Measurements from ENCODE around the gene ATP9B. TPM values are rescaled to one million over a fixed set of nuclear protein-coding genes. Genes with fewer than 3 reads are reported as not detected.

Gene ATP9B
- total RNA-seq, 1 experiment from 2014 or later: 17.9 TPM

GRCh38 chr18:79321625-79322405 lies 252.6 kb downstream of the ATP9B start:
- Histone ChIP-seq H3K27ac (ENCODE audit: low read depth, low read length, poor library complexity, severe bottlenecking) (no peak overlapping the region), H3K9me3 (ENCODE audit: low read depth, low read length, poor library complexity, severe bottlenecking) (no peaks in the 10 kb centered on the region), H3K27me3 (replicated peaks; ENCODE audit: insufficient read depth, low read depth, low read length, poor library complexity) (no peaks in the 10 kb centered on the region), H3K4me1 (ENCODE audit: insufficient read depth, low read length, poor library complexity, severe bottlenecking) (no peaks in the 10 kb centered on the region), H3K4me3 (ENCODE audit: low read depth, low read length, poor library complexity, severe bottlenecking) (no peak overlapping the region), H3K36me3 (ENCODE audit: insufficient read depth, low read length, poor library complexity, severe bottlenecking) (no peaks in the 10 kb centered on the region)
- CTCF ChIA-PET: no interaction called here
- no TSS peak for BruUV-seq (replicated peaks)
- POLR2A ChIA-PET (ENCODE audit: low non-redundant PET): no interaction called here
- intact Hi-C loops (cut with micrococcal nuclease; ENCODE audit: unreplicated experiment): no loop called here
- TF ChIP-seq, protein P1, sequence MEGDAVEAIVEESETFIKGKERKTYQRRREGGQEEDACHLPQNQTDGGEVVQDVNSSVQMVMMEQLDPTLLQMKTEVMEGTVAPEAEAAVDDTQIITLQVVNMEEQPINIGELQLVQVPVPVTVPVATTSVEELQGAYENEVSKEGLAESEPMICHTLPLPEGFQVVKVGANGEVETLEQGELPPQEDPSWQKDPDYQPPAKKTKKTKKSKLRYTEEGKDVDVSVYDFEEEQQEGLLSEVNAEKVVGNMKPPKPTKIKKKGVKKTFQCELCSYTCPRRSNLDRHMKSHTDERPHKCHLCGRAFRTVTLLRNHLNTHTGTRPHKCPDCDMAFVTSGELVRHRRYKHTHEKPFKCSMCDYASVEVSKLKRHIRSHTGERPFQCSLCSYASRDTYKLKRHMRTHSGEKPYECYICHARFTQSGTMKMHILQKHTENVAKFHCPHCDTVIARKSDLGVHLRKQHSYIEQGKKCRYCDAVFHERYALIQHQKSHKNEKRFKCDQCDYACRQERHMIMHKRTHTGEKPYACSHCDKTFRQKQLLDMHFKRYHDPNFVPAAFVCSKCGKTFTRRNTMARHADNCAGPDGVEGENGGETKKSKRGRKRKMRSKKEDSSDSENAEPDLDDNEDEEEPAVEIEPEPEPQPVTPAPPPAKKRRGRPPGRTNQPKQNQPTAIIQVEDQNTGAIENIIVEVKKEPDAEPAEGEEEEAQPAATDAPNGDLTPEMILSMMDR (conservative IDR thresholded peaks at IDR 0.05; ENCODE audit: low read depth, low read length): no peak
- no peak for TF ChIP-seq EZH2 (IDR thresholded peaks at IDR 0.05; ENCODE audit: borderline replicate concordance, low read depth, low read length, poor library complexity, severe bottlenecking)
- DNase-seq (ENCODE audit: low spot score): no peak

DNA sequence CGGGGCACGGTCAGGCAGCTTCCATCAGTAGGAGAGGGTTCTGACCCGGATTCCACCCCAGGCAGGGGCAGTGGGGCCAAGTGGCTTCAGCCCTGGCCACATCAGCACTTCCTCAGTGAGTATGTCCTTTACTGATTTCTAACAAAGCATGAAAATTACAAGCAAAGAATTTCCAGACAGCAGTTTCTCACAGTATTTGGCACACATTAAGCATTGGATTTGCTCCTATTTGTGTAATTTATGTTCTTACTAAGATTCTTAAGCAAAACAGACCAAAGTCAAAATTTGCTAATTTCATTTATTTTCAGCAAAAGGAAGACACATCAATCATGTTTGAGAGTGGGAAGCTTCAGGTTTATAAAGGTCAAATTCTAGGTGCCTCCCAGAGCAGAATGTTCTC lies 253.2 kb downstream of the ATP9B start:
- no TSS peak for BruUV-seq (replicated peaks)
- CTCF ChIA-PET: no interaction called here

DNA sequence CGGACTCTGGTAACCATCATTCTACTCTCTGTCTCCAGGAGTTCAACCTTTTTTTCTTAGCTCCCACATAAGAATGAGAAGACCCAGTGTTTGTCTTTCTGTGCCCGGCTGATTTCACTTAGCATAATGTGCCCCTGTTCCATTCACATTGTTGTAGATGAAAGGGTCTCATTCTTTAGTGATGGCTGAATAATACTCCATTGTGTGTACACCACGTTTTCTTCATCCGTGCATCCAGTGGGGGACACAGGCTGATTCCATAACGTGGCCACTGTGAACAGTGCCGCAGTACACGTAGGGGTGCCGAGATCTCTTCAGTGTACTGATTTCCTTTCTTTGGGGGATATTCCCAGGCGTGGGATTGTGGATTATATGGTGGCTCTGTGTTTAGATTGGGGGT lies 254.3 kb downstream of the ATP9B start:
- Histone ChIP-seq H3K4me1 (ENCODE audit: insufficient read depth, low read length, poor library complexity, severe bottlenecking) (no peaks in the 10 kb centered on the region), H3K9me3 (ENCODE audit: low read depth, low read length, poor library complexity, severe bottlenecking) (no peaks in the 10 kb centered on the region), H3K27me3 (replicated peaks; ENCODE audit: insufficient read depth, low read depth, low read length, poor library complexity) (no peaks in the 10 kb centered on the region), H3K27ac (ENCODE audit: low read depth, low read length, poor library complexity, severe bottlenecking) (no peak overlapping the region), H3K4me3 (ENCODE audit: low read depth, low read length, poor library complexity, severe bottlenecking) (no peak overlapping the region), H3K36me3 (ENCODE audit: insufficient read depth, low read length, poor library complexity, severe bottlenecking) (no peaks in the 10 kb centered on the region)
- no TSS peak for BruUV-seq (replicated peaks)
- POLR2A ChIA-PET (ENCODE audit: low non-redundant PET): no interaction called here
- TF ChIP-seq, protein P1 (conservative IDR thresholded peaks at IDR 0.05; ENCODE audit: low read depth, low read length): no peak
- TF ChIP-seq EZH2 (IDR thresholded peaks at IDR 0.05; ENCODE audit: borderline replicate concordance, low read depth, low read length, poor library complexity, severe bottlenecking): no peak
- intact Hi-C loops (cut with micrococcal nuclease; ENCODE audit: unreplicated experiment): no loop called here
- CTCF ChIA-PET: no interaction called here
- no peak for DNase-seq (ENCODE audit: low spot score)

More for the DNA sequence above, 253.2 kb downstream of the ATP9B start:
- H3K4me1 ChIP-seq (ENCODE audit: insufficient read depth, low read length, poor library complexity, severe bottlenecking): no peaks in the 10 kb centered on the region
- H3K9me3 ChIP-seq (ENCODE audit: low read depth, low read length, poor library complexity, severe bottlenecking): no peaks in the 10 kb centered on the region
- POLR2A ChIA-PET (ENCODE audit: low non-redundant PET): no interaction called here
- no peak for DNase-seq (ENCODE audit: low spot score)
- H3K36me3 ChIP-seq (ENCODE audit: insufficient read depth, low read length, poor library complexity, severe bottlenecking): no peaks in the 10 kb centered on the region
- no peak for TF ChIP-seq EZH2 (IDR thresholded peaks at IDR 0.05; ENCODE audit: borderline replicate concordance, low read depth, low read length, poor library complexity, severe bottlenecking)
- TF ChIP-seq, protein P1 (conservative IDR thresholded peaks at IDR 0.05; ENCODE audit: low read depth, low read length): no peak
- H3K4me3 ChIP-seq (ENCODE audit: low read depth, low read length, poor library complexity, severe bottlenecking): no peak overlapping the region
- intact Hi-C loops (cut with micrococcal nuclease; ENCODE audit: unreplicated experiment): no loop called here
- H3K27me3 ChIP-seq (replicated peaks; ENCODE audit: insufficient read depth, low read depth, low read length, poor library complexity): no peaks in the 10 kb centered on the region
- no peak overlapping the region for H3K27ac ChIP-seq (ENCODE audit: low read depth, low read length, poor library complexity, severe bottlenecking)

Data from A673 (cell line).